Measurements from ENCODE around the gene NAA10.

GRCh38 chrX:153973127-153974002, 38.5 kb upstream of the NAA10 start:
- TF ChIP-seq RAD21 (conservative IDR thresholded peaks at IDR 0.05) (no peak), CTCF (IDR thresholded peaks at IDR 0.05; ENCODE audit: poor library complexity, severe bottlenecking) (no peak), REST (IDR thresholded peaks at IDR 0.05; ENCODE audit: borderline replicate concordance) (no peak), EP300 (conservative IDR thresholded peaks at IDR 0.05; ENCODE audit: poor library complexity, severe bottlenecking) (no peak)
